Measurements from ENCODE around the gene FXN.

DNA sequence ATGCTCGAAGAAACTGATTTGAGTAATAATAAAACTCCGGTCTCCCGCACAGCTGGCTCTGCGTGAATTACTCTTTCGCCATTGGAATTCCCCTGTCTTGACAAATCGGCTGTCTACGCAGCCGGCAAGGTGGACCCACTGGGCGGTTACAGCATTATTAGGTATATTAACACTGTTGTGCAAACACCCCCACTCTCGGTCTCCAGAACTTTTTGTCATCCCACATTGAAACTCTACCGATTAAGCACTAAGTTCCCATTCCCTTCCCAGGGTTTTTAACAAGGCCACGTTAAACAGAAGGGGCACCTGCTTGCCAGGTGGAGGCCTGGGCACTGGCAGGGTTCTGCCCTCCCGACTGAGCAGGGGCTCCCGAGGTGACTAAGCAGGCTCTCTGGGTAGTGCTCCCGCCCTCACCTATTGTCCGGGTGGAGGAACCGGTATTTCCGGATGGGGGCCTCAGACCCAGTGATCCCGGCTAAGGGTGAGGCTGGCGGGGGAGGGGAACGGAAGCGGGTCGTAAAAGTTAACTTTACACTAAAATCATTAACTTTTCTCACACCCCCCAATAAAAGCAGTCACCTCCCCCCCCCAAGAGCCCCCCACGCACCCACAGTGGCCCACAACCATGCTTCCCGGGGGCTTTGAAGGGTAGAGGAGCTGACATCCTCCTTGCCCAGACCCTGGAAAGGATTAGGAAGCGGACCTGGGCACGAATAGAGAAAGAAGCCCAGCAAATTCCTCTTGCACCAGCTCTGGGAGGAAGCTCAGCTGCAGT lies 85.0 kb downstream of the FXN start:
- TF ChIP-seq, protein P1, sequence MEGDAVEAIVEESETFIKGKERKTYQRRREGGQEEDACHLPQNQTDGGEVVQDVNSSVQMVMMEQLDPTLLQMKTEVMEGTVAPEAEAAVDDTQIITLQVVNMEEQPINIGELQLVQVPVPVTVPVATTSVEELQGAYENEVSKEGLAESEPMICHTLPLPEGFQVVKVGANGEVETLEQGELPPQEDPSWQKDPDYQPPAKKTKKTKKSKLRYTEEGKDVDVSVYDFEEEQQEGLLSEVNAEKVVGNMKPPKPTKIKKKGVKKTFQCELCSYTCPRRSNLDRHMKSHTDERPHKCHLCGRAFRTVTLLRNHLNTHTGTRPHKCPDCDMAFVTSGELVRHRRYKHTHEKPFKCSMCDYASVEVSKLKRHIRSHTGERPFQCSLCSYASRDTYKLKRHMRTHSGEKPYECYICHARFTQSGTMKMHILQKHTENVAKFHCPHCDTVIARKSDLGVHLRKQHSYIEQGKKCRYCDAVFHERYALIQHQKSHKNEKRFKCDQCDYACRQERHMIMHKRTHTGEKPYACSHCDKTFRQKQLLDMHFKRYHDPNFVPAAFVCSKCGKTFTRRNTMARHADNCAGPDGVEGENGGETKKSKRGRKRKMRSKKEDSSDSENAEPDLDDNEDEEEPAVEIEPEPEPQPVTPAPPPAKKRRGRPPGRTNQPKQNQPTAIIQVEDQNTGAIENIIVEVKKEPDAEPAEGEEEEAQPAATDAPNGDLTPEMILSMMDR (IDR thresholded peaks at IDR 0.05; ENCODE audit: borderline replicate concordance, extremely low read depth, low read length, poor library complexity, severe bottlenecking), result no peak
- TF ChIP-seq EZH2 (IDR thresholded peaks at IDR 0.05; ENCODE audit: borderline replicate concordance, low read depth, low read length, severe bottlenecking), result no peak

Measured in DND-41 (cell line).